ENCODE results near the gene AHNAK2. TPM values are rescaled to one million over a fixed set of nuclear protein-coding genes. Genes with fewer than 3 reads are reported as not detected.

AHNAK2 gene
- total and polyA plus RNA-seq, 9 of the 15 experiments (the other 6 are each of a cell fraction or from before 2014, with no cell fraction given), result 0.04 to 0.09 (median 0.04) TPM; not detected in 6

- no peak overlapping the region for H3K27ac ChIP-seq (ENCODE audit: extremely low read depth, low read depth, low read length)
- no TSS peak for BruUV-seq (replicated peaks)
- H2AFZ ChIP-seq (ENCODE audit: low read depth, low read length), result no peak overlapping the region
- H3K9me1 ChIP-seq (ENCODE audit: control insufficient read depth, insufficient read depth, low read length), result no peaks in the 10 kb centered on the region
- POLR2A ChIA-PET, result interaction anchor here (0.6 kb wide), 1 partner anchor 74 kb away, joined by 3 read pairs; no protein-coding TSS in a partner anchor
- H3K9me3 ChIP-seq (replicated peaks; ENCODE audit: control insufficient read depth, insufficient read depth, low read depth, low read length), result no peaks in the 10 kb centered on the region
- no peaks in the 10 kb centered on the region; the same call in 2 of the 3 replicates for H3K36me3 ChIP-seq (ENCODE audit: control insufficient read depth, insufficient read depth, low read length)
- no peak overlapping the region for H3K4me2 ChIP-seq (ENCODE audit: insufficient read depth, low read length)
- no peak for TF ChIP-seq CHD1 (IDR thresholded peaks at IDR 0.05; ENCODE audit: low read length)
- no peak for TF ChIP-seq ZFP1 (CRISPR knock-in tag; IDR thresholded peaks at IDR 0.05)
- TF ChIP-seq ZNF274 (IDR thresholded peaks at IDR 0.05; ENCODE audit: borderline replicate concordance, low read depth, low read length), result no peak
- TF ChIP-seq YY1 (IDR thresholded peaks at IDR 0.05; ENCODE audit: borderline replicate concordance in 1 of 3, control insufficient read depth in 1 of 3, extremely low read depth in 1 of 3, insufficient read depth in 3 of 3, insufficient read length in 1 of 3, insufficient replicate concordance in 2 of 3, low read depth in 1 of 3, low read length in 2 of 3), result no peak
- TF ChIP-seq KDM2B (CRISPR knock-in tag; IDR thresholded peaks at IDR 0.05), result no peak
- TF ChIP-seq SAFB2 (IDR thresholded peaks at IDR 0.05; ENCODE audit: borderline replicate concordance, low read depth, low read length, severe bottlenecking), result no peak
- no peak for TF ChIP-seq ZNF431 (CRISPR knock-in tag; IDR thresholded peaks at IDR 0.05)
- no peak for TF ChIP-seq ZNF124 (CRISPR knock-in tag; IDR thresholded peaks at IDR 0.05)
- no peak for TF ChIP-seq ZNF253 (CRISPR knock-in tag; conservative IDR thresholded peaks at IDR 0.05)
- TF ChIP-seq NFYB (IDR thresholded peaks at IDR 0.05; ENCODE audit: extremely low read depth, insufficient read length), result no peak
- no peak for TF ChIP-seq SOX6 (IDR thresholded peaks at IDR 0.05)
- no peak for TF ChIP-seq MCM3 (IDR thresholded peaks at IDR 0.05)
- TF ChIP-seq, protein P1, sequence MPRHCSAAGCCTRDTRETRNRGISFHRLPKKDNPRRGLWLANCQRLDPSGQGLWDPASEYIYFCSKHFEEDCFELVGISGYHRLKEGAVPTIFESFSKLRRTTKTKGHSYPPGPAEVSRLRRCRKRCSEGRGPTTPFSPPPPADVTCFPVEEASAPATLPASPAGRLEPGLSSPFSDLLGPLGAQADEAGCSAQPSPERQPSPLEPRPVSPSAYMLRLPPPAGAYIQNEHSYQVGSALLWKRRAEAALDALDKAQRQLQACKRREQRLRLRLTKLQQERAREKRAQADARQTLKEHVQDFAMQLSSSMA (CRISPR knock-in tag; IDR thresholded peaks at IDR 0.05), result no peak
- TF ChIP-seq GABPB2 (CRISPR knock-in tag; conservative IDR thresholded peaks at IDR 0.05), result no peak
- TF ChIP-seq SMARCA5 (IDR thresholded peaks at IDR 0.05), result no peak
- TF ChIP-seq NCOA4 (IDR thresholded peaks at IDR 0.05; ENCODE audit: partially characterized antibody), result no peak
- no peak for TF ChIP-seq SIN3A (IDR thresholded peaks at IDR 0.05; ENCODE audit: borderline replicate concordance in 2 of 2, control insufficient read depth in 1 of 2, low read depth in 2 of 2, low read length in 2 of 2)
- TF ChIP-seq ZNF23 (CRISPR knock-in tag; IDR thresholded peaks at IDR 0.05), result no peak
- no peak for TF ChIP-seq ZNF12 (CRISPR knock-in tag; IDR thresholded peaks at IDR 0.05)
- DNase-seq (ENCODE audit: extremely low read depth in 1 of 4, low spot score in 3 of 4) (no peak), FAIRE-seq (no peak), ATAC-seq (no peak)
- peaks cover 0 to 62% of the 10 kb centered on the region in 2 experiments; a peak in 2 of 5 replicates for H3K4me1 ChIP-seq (replicated peaks in 1 of 2; ENCODE audit: control insufficient read depth in 2 of 2, insufficient read depth in 2 of 2, low read length in 2 of 2)
- CTCF ChIA-PET (ENCODE audit: low intra/inter-chr PET ratio), result no interaction called here
- no peaks in the 10 kb centered on the region for H3K79me2 ChIP-seq (ENCODE audit: control insufficient read depth, insufficient read depth, low read length)
- H3K4me3 ChIP-seq, result no peak overlapping the region
- no peak overlapping the region for H3K9ac ChIP-seq (ENCODE audit: insufficient read depth in 1 of 2, low read depth in 2 of 2, low read length in 2 of 2)
- in situ Hi-C loops (cut with MboI), result no loop called here
- 42% methylated on average over 4 of the region's 4 CpGs for WGBS (ENCODE audit: insufficient coverage, low coverage, missing lambda C conversion rate)
- H3K27me3 ChIP-seq (ENCODE audit: control insufficient read depth in 2 of 2, insufficient read depth in 2 of 2, low read length in 2 of 2), result no peaks in the 10 kb centered on the region
- no peaks in the 10 kb centered on the region for H4K20me1 ChIP-seq (replicated peaks; ENCODE audit: control insufficient read depth, insufficient read depth, low read length)
- intact Hi-C loops (cut with micrococcal nuclease), result no loop called here
These were observed 87.0 kb downstream of the AHNAK2 start for GRCh38 chr14:104891121-104891551.

Measured in K562 (cell line).